HepG2 (cell line): ENCODE measurements around the gene TMEM235. TPM values are rescaled to one million over a fixed set of nuclear protein-coding genes. Genes with fewer than 3 reads are reported as not detected.

ENCODE experiments used
- ARNT ChIP-seq: fragments of 450-650 bp; IDR thresholded peaks from 2 replicates; pipeline ENCODE4 v1.6.1; 2017
- E2F1 ChIP-seq: sonication (generic); formaldehyde crosslinking; IDR thresholded peaks from 2 replicates; pipeline ENCODE4 v1.5.0; 2020; ENCODE audit warnings: missing genetic modification reagents
- EP300 ChIP-seq, 3 experiments: sonication (generic) in 1 of 3; formaldehyde crosslinking in 1 of 3; IDR thresholded peaks; 2 replicates each; pipeline versions ENCODE4 v1.5.1 to v1.6.1; 2011 to 2020; ENCODE audit warnings: low read depth in 2 of 3, low read length in 2 of 3, borderline replicate concordance in 1 of 3, improper control_type of control experiment in 1 of 3, mild to moderate bottlenecking in 1 of 3, missing genetic modification reagents in 1 of 3, moderate library complexity in 1 of 3
- FOSL1 ChIP-seq: sonication (generic); formaldehyde crosslinking; IDR thresholded peaks from 2 replicates; pipeline ENCODE4 v1.9.0; 2021; ENCODE audit warnings: missing genetic modification reagents, borderline replicate concordance
- FOXA1 ChIP-seq, 2 experiments: fragments of 450-650 bp in 1 of 2; sonication (generic) in 1 of 2; formaldehyde crosslinking in 1 of 2; IDR thresholded peaks; 2 replicates each; pipeline versions ENCODE4 v1.4.0 to v1.6.1; 2016 to 2020; ENCODE audit warnings: missing genetic modification reagents in 1 of 2
- FOXA3 ChIP-seq: IDR thresholded peaks from 2 replicates; pipeline ENCODE4 v1.6.1; 2016; ENCODE audit warnings: missing genetic modification reagents, missing compliant biosample characterization
- FOXK2 ChIP-seq: fragments of 450-650 bp; IDR thresholded peaks from 2 replicates; pipeline ENCODE4 v1.6.1; 2016
- GATAD2A ChIP-seq: IDR thresholded peaks from 2 replicates; pipeline ENCODE4 v1.6.1; 2016
- HOXA3 ChIP-seq: sonication (generic); formaldehyde crosslinking; IDR thresholded peaks from 2 replicates; pipeline ENCODE4 v1.5.0; 2020; ENCODE audit warnings: missing genetic modification reagents
- KAT2B ChIP-seq: fragments of 150-350 bp; IDR thresholded peaks from 2 replicates; pipeline ENCODE4 v1.6.1; 2014; ENCODE audit warnings: low read depth, low read length, borderline replicate concordance
- KAT7 ChIP-seq: IDR thresholded peaks from 2 replicates; pipeline ENCODE4 v1.6.1; 2018; ENCODE audit warnings: borderline replicate concordance, missing compliant biosample characterization
- KLF12 ChIP-seq: sonication (generic); formaldehyde crosslinking; IDR thresholded peaks from 2 replicates; pipeline ENCODE4 v1.4.0; 2020; ENCODE audit warnings: missing genetic modification reagents, borderline replicate concordance
- NFE2 ChIP-seq: sonication (generic); formaldehyde crosslinking; IDR thresholded peaks from 2 replicates; pipeline ENCODE4 v1.4.0; 2020; ENCODE audit warnings: missing genetic modification reagents
- NR2F2 ChIP-seq: IDR thresholded peaks from 2 replicates; pipeline ENCODE4 v1.6.1; 2012; ENCODE audit warnings: low read depth, inconsistent platforms, borderline replicate concordance
- SKI ChIP-seq: fragments of 450-650 bp; IDR thresholded peaks from one replicate; pipeline ENCODE4 v1.6.1; 2018; ENCODE audit warnings: mild to moderate bottlenecking; ENCODE audit not compliant: partially characterized antibody
- SRSF4 ChIP-seq: fragments of 200-400 bp; formaldehyde crosslinking; IDR thresholded peaks from one replicate; pipeline ENCODE4 v1.6.1; 2018; ENCODE audit warnings: mild to moderate bottlenecking, low read depth, low read length, moderate library complexity; ENCODE audit not compliant: poor library complexity, severe bottlenecking
- THAP11 ChIP-seq: IDR thresholded peaks from 2 replicates; pipeline ENCODE4 v1.6.1; 2016; ENCODE audit warnings: missing biosample characterization, missing genetic modification reagents
- TP53 ChIP-seq: sonication (generic); formaldehyde crosslinking; conservative IDR thresholded peaks from 2 replicates; pipeline ENCODE4 v1.4.0; 2020; ENCODE audit warnings: missing genetic modification reagents
- TRIM22 ChIP-seq: fragments of 450-650 bp; IDR thresholded peaks from 2 replicates; pipeline ENCODE4 v1.6.1; 2017
- ZC3H13 ChIP-seq: sonication (generic); formaldehyde crosslinking; IDR thresholded peaks from 2 replicates; pipeline ENCODE4 v1.8.1; 2023; ENCODE audit warnings: mild to moderate bottlenecking, missing genetic modification reagents, moderate library complexity
- ZFP1 ChIP-seq: IDR thresholded peaks from 2 replicates; pipeline ENCODE4 v1.6.1; 2016
- ZNF335 ChIP-seq: sonication (generic); formaldehyde crosslinking; IDR thresholded peaks from 2 replicates; pipeline ENCODE4 v1.4.0; 2020; ENCODE audit warnings: missing genetic modification reagents
- ZNF484 ChIP-seq: sonication (generic); formaldehyde crosslinking; IDR thresholded peaks from 2 replicates; pipeline ENCODE4 v1.5.1; 2020; ENCODE audit warnings: mild to moderate bottlenecking, low read depth, missing genetic modification reagents, borderline replicate concordance
- ZNF496 ChIP-seq: sonication (generic); formaldehyde crosslinking; IDR thresholded peaks from 2 replicates; pipeline ENCODE4 v1.8.1; 2023; ENCODE audit warnings: mild to moderate bottlenecking, moderate library complexity, missing genetic modification reagents; ENCODE audit not compliant: insufficient replicate concordance
- ZNF629 ChIP-seq: sonication (generic); formaldehyde crosslinking; conservative IDR thresholded peaks from 2 replicates; pipeline ENCODE4 v1.5.0; 2020; ENCODE audit warnings: missing genetic modification reagents
- ZNF678 ChIP-seq: sonication (generic); formaldehyde crosslinking; IDR thresholded peaks from 2 replicates; pipeline ENCODE4 v1.4.0; 2020; ENCODE audit warnings: mild to moderate bottlenecking, missing genetic modification reagents
- ZNF775 ChIP-seq: sonication (generic); formaldehyde crosslinking; IDR thresholded peaks from 2 replicates; pipeline ENCODE4 v1.4.0; 2020; ENCODE audit warnings: missing genetic modification reagents, mild to moderate bottlenecking, moderate library complexity, borderline replicate concordance
- ZNF800 ChIP-seq: sonication (generic); formaldehyde crosslinking; IDR thresholded peaks from 2 replicates; pipeline ENCODE4 v1.4.0; 2020; ENCODE audit warnings: missing genetic modification reagents
- polyA plus RNA-seq, 8 experiments: library from polyadenylated mRNA; depleted of rRNA in 3 of 8; stranded (reverse) in 7 of 8; unstranded in 1 of 8; fragments of >200 nt; fragmentation: Illumina TruSeq in 4 of 8; extraction: Trizol in 4 of 8; gene quantifications; 2 replicates each; pipeline versions ENCODE4 v1.2.1 to v1.2.3, GENCODE V29; 2011 to 2016; ENCODE audit warnings: low read depth in 4 of 8, missing spikeins in 1 of 8, mixed read lengths in 1 of 8; ENCODE audit not compliant: insufficient read depth in 1 of 8
- total RNA-seq, 5 experiments: library from RNA; depleted of rRNA; stranded (reverse); fragments of >200 nt; fragmentation: Illumina TruSeq; extraction: Trizol; gene quantifications; 2 replicates each; pipeline ENCODE4 v1.2.3, GENCODE V29; 2016; ENCODE audit warnings: low read depth in 1 of 5

TMEM235 gene
- total and polyA plus RNA-seq, 2 of the 13 experiments (the other 11 are each of a cell fraction or from before 2014, with no cell fraction given) = not detected

- TF ChIP-seq E2F1 (peak; percentile 99), FOXA3 (CRISPR knock-in tag) (peak; percentile 68), THAP11 (CRISPR knock-in tag) (peak; percentile 100), KAT7 (CRISPR knock-in tag) (peak; percentile 61; the same call in 1 of the 2 replicates), FOSL1 (CRISPR knock-in tag) (no peak), ARNT (no peak), ZNF335 (CRISPR knock-in tag) (no peak), ZNF629 (CRISPR knock-in tag) (no peak), NR2F2 (peak; percentile 43; the same call in 1 of the 2 replicates), FOXK2 (no peak), ZNF484 (CRISPR knock-in tag) (no peak), ZC3H13 (peak; percentile 96; the same call in 1 of the 2 replicates), SKI (no peak), KLF12 (peak; percentile 99), SRSF4 (no peak), TRIM22 (no peak), KAT2B (no peak), ZNF775 (CRISPR knock-in tag) (peak; percentile 85; the same call in 1 of the 2 replicates), GATAD2A (CRISPR knock-in tag) (peak; percentile 44; the same call in 1 of the 2 replicates), NFE2 (CRISPR knock-in tag) (no peak), TP53 (peak; percentile 77; the same call in 1 of the 2 replicates), ZNF800 (no peak), ZNF678 (CRISPR knock-in tag) (peak; percentile 85; the same call in 1 of the 2 replicates), HOXA3 (peak; percentile 92), ZNF496 (CRISPR knock-in tag) (no peak), EP300 (IDR thresholded peaks at IDR 0.05; ENCODE audit: low read depth in 2 of 2, low read length in 2 of 2) (peak; percentile 8 to 49; a peak in 2 of 4 replicates), EP300 (CRISPR knock-in tag; IDR thresholded peaks at IDR 0.05; ENCODE audit: borderline replicate concordance) (peak; percentile 32; the same call in 1 of the 2 replicates), FOXA1 (IDR thresholded peaks at IDR 0.05) (no peak), FOXA1 (CRISPR knock-in tag; IDR thresholded peaks at IDR 0.05) (no peak; the same call in 1 of the 2 replicates), ZFP1 (CRISPR knock-in tag) (no peak)
Measured at GRCh38 chr17:78214016-78214705, 17.3 kb upstream of the TMEM235 start, which contains the start of gene BIRC5 (continued).
